Tibial nerve (tissue), 3 donors: ENCODE measurements around the gene RHOBTB3.

Source experiments
- CTCF ChIP-seq, 5 experiments: fragments of 200-600 bp in 3 of 5; fragments of 450-650 bp in 2 of 5; sonication (generic) in 3 of 5; IDR thresholded peaks; one replicate each; pipeline ENCODE4 v1.5.1; 2016 to 2019; ENCODE audit warnings: antibody characterized with exemption in 5 of 5, mild to moderate bottlenecking in 3 of 5, moderate library complexity in 2 of 5
- POLR2A ChIP-seq, 2 donors: fragments of 450-650 bp; IDR thresholded peaks; one replicate each; pipeline ENCODE4 v1.6.1; 2017; ENCODE audit warnings: antibody characterized with exemption in 2 of 2, mild to moderate bottlenecking in 2 of 2, moderate library complexity in 2 of 2

GRCh38 chr5:95786821-95787418 is 55.8 kb downstream of the RHOBTB3 start:
- no peak for TF ChIP-seq CTCF (IDR thresholded peaks at IDR 0.05)
- no peak for TF ChIP-seq POLR2A (IDR thresholded peaks at IDR 0.05)
